GM21717 (cell line): ENCODE results near the gene ZNF335.
"Not testable (repeated sequence)": the region's sequence is repeated elsewhere in the genome, so short reads cannot be mapped to it uniquely, and the experiment has no call there.

ENCODE experiments used
- ATAC-seq: cut with Tn5 transposase; IDR thresholded peaks from one replicate; pipeline ENCODE4 v1.9.1; 2021; ENCODE audit warnings: mild to moderate bottlenecking, moderate library complexity; ENCODE audit not compliant: unreplicated experiment

The ZNF335 gene

GRCh38 chr20:45934586-45935415 lies 37.2 kb downstream of the ZNF335 start, which contains the start of gene PCIF1:
Gene PCIF1 (plus strand): TSS chr20:45934683. CDS start chr20:45939000, 4,317 bp downstream.
- ATAC-seq = peak; percentile 62

GRCh38 chr20:45934046-45934585 lies 37.9 kb downstream of the ZNF335 start:
- ATAC-seq = peak; percentile 27

- peak; percentile 31 for ATAC-seq
Observed at GRCh38 chr20:45933266-45934045, 38.5 kb downstream of the ZNF335 start.

GRCh38 chr20:45931680-45932079 lies 40.3 kb downstream of the ZNF335 start:
- ATAC-seq = not testable (repeated sequence)

GRCh38 chr20:45927071-45927878 lies 44.7 kb downstream of the ZNF335 start:
- no peak for ATAC-seq

- no peak for ATAC-seq
Observed at GRCh38 chr20:45926731-45927070, 45.3 kb downstream of the ZNF335 start.

- ATAC-seq = no peak
Observed at GRCh38 chr20:45925821-45926506, 46.0 kb downstream of the ZNF335 start.

- no peak for ATAC-seq
Observed at GRCh38 chr20:45924391-45925261, 47.4 kb downstream of the ZNF335 start.

- ATAC-seq = no peak
Observed at GRCh38 chr20:45921337-45922189, 50.4 kb downstream of the ZNF335 start.

GRCh38 chr20:45920462-45921336 lies 51.3 kb downstream of the ZNF335 start:
- ATAC-seq = no peak

GRCh38 chr20:45919542-45920399 lies 52.2 kb downstream of the ZNF335 start:
- no peak for ATAC-seq

GRCh38 chr20:45918779-45919537 lies 53.0 kb downstream of the ZNF335 start:
- no peak for ATAC-seq

- ATAC-seq = no peak
Observed at GRCh38 chr20:45918182-45918737, 53.7 kb downstream of the ZNF335 start.

- ATAC-seq = no peak
Observed at GRCh38 chr20:45917790-45918141, 54.2 kb downstream of the ZNF335 start.

GRCh38 chr20:45913116-45913515 lies 58.9 kb downstream of the ZNF335 start:
- no peak for ATAC-seq

GRCh38 chr20:45912344-45912682 lies 59.7 kb downstream of the ZNF335 start:
- no peak for ATAC-seq
